Measurements from ENCODE around the gene FOXC2.

Gene FOXC2

DNA sequence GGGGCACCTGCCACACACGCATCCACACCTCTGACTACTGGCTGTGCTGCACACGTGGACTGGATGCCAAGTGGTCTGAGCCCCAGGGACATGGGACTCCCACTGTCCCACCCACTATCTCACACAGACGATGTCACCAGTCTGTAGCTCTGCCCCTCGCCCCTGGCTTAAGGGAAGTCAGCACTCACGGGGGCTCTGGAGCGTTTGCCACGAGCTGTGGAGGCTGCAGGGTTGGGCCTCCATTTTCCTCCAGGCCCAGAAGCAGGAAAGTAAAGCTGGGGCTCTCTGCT, 34.2 kb upstream of the FOXC2 start:
- no peak overlapping the region for H3K27ac ChIP-seq (ENCODE audit: low read depth, low read length)
- no peaks in the 10 kb centered on the region for H3K27me3 ChIP-seq (ENCODE audit: control insufficient read depth in 5 of 5, insufficient read depth in 4 of 5, low read length in 5 of 5)
- H3K4me1 ChIP-seq (ENCODE audit: control insufficient read depth in 5 of 5, insufficient read depth in 5 of 5, low read length in 5 of 5): peaks cover 3 to 19% (median 10%) of the 10 kb centered on the region in 5 donors
- no peak overlapping the region for H3K9ac ChIP-seq (ENCODE audit: low read length in 5 of 5)
- no peak overlapping the region for H3K4me3 ChIP-seq (ENCODE audit: low read depth in 1 of 5, low read length in 5 of 5)
- peaks cover 0 to 51% (median 41%) of the 10 kb centered on the region in 5 donors for H3K36me3 ChIP-seq (ENCODE audit: control insufficient read depth in 5 of 5, insufficient read depth in 5 of 5, low read length in 5 of 5)
- no peaks in the 10 kb centered on the region for H3K9me3 ChIP-seq (ENCODE audit: control insufficient read depth in 5 of 5, low read length in 5 of 5)

DNA sequence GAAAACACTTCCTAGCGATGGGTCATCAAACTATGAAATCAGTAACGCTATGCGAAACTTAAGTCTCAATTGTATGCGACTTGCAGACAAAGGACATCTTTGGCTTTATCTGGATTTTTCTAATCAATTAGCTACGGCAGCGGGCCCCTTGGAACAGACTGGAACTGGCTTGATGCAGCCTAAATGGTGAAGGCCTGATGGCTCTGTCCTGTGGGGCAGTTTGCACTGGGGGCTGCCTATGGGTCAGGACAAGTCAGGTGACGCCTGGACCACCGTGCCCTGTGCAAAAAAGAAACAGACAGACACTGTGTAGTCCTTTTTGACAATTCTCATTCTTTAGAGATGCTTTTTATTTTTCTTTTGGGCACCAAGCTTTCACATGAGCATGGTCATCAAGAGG, 33.6 kb upstream of the FOXC2 start:
- H3K27me3 ChIP-seq (ENCODE audit: control insufficient read depth in 5 of 5, insufficient read depth in 4 of 5, low read length in 5 of 5): no peaks in the 10 kb centered on the region
- peaks cover 0 to 57% (median 47%) of the 10 kb centered on the region in 5 donors for H3K36me3 ChIP-seq (ENCODE audit: control insufficient read depth in 5 of 5, insufficient read depth in 5 of 5, low read length in 5 of 5)
- H3K4me1 ChIP-seq (ENCODE audit: control insufficient read depth in 5 of 5, insufficient read depth in 5 of 5, low read length in 5 of 5): peaks cover 3 to 19% (median 10%) of the 10 kb centered on the region in 5 donors
- H3K4me3 ChIP-seq (ENCODE audit: low read depth in 1 of 5, low read length in 5 of 5): no peak overlapping the region
- no peaks in the 10 kb centered on the region for H3K9me3 ChIP-seq (ENCODE audit: control insufficient read depth in 5 of 5, low read length in 5 of 5)
- H3K27ac ChIP-seq (ENCODE audit: low read depth, low read length): no peak overlapping the region
- no peak overlapping the region for H3K9ac ChIP-seq (ENCODE audit: low read length in 5 of 5)

DNA sequence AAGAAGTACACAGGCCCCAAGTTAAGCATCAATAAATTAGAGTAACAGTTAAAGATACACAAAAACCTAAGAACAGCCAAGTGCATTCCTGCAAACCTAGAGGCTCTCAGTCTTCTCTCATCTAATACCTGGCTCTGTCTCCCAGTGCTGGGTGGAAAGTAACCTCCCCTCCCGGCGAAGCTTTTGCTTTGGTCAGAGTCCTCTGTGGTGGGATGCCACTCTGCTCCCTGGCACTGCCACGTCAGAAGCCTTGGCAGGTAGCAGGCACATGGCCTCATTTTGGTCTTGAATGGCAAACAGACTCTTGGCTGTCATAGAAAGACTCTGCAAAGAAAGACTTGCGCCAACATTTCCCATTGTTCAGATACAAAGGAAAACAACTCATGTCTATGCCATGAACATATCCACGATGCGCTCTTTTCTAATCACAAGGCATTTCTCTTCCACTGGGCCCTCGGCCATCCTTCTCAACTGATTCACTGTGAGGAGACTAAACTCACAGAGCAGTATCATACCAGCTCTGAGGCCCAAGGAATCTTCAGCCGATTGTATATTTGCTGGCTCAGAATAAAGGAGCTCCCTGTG, 32.8 kb upstream of the FOXC2 start:
- Histone ChIP-seq H3K4me3 (ENCODE audit: low read depth in 1 of 5, low read length in 5 of 5) (no peak overlapping the region), H3K27me3 (ENCODE audit: control insufficient read depth in 5 of 5, insufficient read depth in 4 of 5, low read length in 5 of 5) (no peaks in the 10 kb centered on the region), H3K9ac (ENCODE audit: low read length in 5 of 5) (no peak overlapping the region), H3K27ac (ENCODE audit: low read depth, low read length) (no peak overlapping the region), H3K4me1 (ENCODE audit: control insufficient read depth in 5 of 5, insufficient read depth in 5 of 5, low read length in 5 of 5) (peaks cover 3 to 17% (median 10%) of the 10 kb centered on the region in 5 donors), H3K36me3 (ENCODE audit: control insufficient read depth in 5 of 5, insufficient read depth in 5 of 5, low read length in 5 of 5) (peaks cover 0 to 65% (median 55%) of the 10 kb centered on the region in 5 donors), H3K9me3 (ENCODE audit: control insufficient read depth in 5 of 5, low read length in 5 of 5) (no peaks in the 10 kb centered on the region)

DNA sequence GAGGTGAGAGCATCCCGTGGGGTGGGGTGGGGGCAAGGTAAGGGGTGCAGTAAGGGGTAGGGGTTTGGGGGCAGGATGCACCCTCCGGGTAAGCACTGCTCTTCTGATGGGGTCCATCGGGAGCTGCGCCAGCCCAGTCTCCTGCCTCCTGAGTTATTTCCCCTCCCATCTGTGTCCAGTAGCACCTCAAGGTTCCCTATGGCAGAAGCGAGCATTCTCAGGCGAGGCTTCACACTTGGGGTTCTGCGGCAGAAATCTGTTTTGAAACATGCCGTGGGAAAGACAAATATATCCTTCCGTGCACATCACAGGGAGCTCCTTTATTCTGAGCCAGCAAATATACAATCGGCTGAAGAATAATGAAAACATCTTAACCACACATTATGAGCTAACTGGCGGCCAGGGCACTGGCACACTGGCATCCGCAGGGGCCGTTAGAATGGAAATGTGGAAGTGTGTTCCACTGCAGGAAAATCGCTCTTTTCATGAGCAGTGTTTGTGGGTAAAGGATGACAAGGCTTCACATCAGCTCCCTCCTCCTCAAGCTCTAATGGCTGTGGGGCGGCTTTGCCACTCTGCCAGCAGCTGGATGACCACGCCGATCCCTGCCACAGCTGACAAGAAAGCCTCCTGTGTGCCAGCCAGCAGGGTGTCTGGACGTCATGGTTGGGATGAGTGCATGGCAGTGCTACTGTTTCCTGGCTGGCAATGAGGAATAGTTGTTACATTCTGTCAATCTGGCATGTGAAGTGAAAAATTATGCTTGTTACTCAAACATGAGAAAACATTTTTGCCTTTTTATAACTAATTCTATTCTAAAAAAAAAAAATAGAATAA, 31.6 kb upstream of the FOXC2 start:
- Histone ChIP-seq H3K27me3 (ENCODE audit: control insufficient read depth in 5 of 5, insufficient read depth in 4 of 5, low read length in 5 of 5) (no peaks in the 10 kb centered on the region), H3K4me1 (ENCODE audit: control insufficient read depth in 5 of 5, insufficient read depth in 5 of 5, low read length in 5 of 5) (peaks cover 3 to 13% (median 10%) of the 10 kb centered on the region in 5 donors), H3K9me3 (ENCODE audit: control insufficient read depth in 5 of 5, low read length in 5 of 5) (no peaks in the 10 kb centered on the region), H3K4me3 (ENCODE audit: low read depth in 1 of 5, low read length in 5 of 5) (no peak overlapping the region), H3K9ac (ENCODE audit: low read length in 5 of 5) (no peak overlapping the region), H3K36me3 (ENCODE audit: control insufficient read depth in 5 of 5, insufficient read depth in 5 of 5, low read length in 5 of 5) (peaks cover 8 to 77% (median 65%) of the 10 kb centered on the region in 5 donors), H3K27ac (ENCODE audit: low read depth, low read length) (no peak overlapping the region)

GRCh38 chr16:86536621-86537020, 30.0 kb upstream of the FOXC2 start:
- Histone ChIP-seq H3K9ac (ENCODE audit: low read length in 5 of 5) (no peak overlapping the region), H3K27ac (ENCODE audit: low read depth, low read length) (no peak overlapping the region), H3K4me1 (ENCODE audit: control insufficient read depth in 5 of 5, insufficient read depth in 5 of 5, low read length in 5 of 5) (no peaks in the 10 kb centered on the region), H3K4me3 (ENCODE audit: low read depth in 1 of 5, low read length in 5 of 5) (no peak overlapping the region), H3K36me3 (ENCODE audit: control insufficient read depth in 5 of 5, insufficient read depth in 5 of 5, low read length in 5 of 5) (peaks cover 8 to 88% (median 77%) of the 10 kb centered on the region in 5 donors), H3K27me3 (ENCODE audit: control insufficient read depth in 5 of 5, insufficient read depth in 4 of 5, low read length in 5 of 5) (no peaks in the 10 kb centered on the region), H3K9me3 (ENCODE audit: control insufficient read depth in 5 of 5, low read length in 5 of 5) (no peaks in the 10 kb centered on the region)

- H3K36me3 ChIP-seq (ENCODE audit: control insufficient read depth in 5 of 5, insufficient read depth in 5 of 5, low read length in 5 of 5): peaks cover 8 to 88% (median 78%) of the 10 kb centered on the region in 5 donors
- H3K9me3 ChIP-seq (ENCODE audit: control insufficient read depth in 5 of 5, low read length in 5 of 5): no peaks in the 10 kb centered on the region
- H3K4me3 ChIP-seq (ENCODE audit: low read depth in 1 of 5, low read length in 5 of 5): no peak overlapping the region
- no peak overlapping the region for H3K9ac ChIP-seq (ENCODE audit: low read length in 5 of 5)
- no peaks in the 10 kb centered on the region for H3K27me3 ChIP-seq (ENCODE audit: control insufficient read depth in 5 of 5, insufficient read depth in 4 of 5, low read length in 5 of 5)
- H3K27ac ChIP-seq (ENCODE audit: low read depth, low read length): no peak overlapping the region
- H3K4me1 ChIP-seq (ENCODE audit: control insufficient read depth in 5 of 5, insufficient read depth in 5 of 5, low read length in 5 of 5): no peaks in the 10 kb centered on the region
Measured at GRCh38 chr16:86537486-86537885, 29.1 kb upstream of the FOXC2 start.

DNA sequence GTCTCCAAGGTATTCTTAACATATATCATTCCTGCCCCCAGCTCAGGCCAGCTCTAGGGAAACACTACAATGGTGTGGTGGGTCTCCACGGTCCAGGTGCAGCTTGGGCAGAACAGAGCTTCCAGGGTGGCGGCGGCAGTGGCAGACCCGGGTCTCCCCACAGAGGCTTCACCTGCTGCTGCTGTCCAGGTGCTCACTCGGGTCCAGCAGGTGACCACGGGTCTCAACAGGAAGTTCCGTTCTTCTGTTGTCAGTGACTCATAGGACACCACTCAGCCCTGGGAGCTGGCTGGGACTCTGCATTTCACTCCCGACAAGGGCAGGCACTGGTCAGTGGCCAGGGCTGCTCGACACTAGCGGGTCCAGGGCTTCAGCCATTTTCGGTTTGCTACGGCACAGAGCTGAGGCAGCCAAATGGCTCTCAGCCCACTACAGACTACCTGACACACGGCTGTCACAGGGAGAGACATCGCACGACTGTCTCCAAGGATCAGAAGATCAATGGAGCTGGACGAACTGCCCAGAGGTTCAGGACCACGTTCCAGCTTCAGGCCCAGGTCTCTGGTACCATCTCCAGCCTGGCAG, 28.3 kb upstream of the FOXC2 start:
- Histone ChIP-seq H3K9me3 (ENCODE audit: control insufficient read depth in 5 of 5, low read length in 5 of 5) (no peaks in the 10 kb centered on the region), H3K4me3 (ENCODE audit: low read depth in 1 of 5, low read length in 5 of 5) (no peak overlapping the region), H3K27ac (ENCODE audit: low read depth, low read length) (no peak overlapping the region), H3K36me3 (ENCODE audit: control insufficient read depth in 5 of 5, insufficient read depth in 5 of 5, low read length in 5 of 5) (peaks cover 8 to 91% (median 83%) of the 10 kb centered on the region in 5 donors), H3K4me1 (ENCODE audit: control insufficient read depth in 5 of 5, insufficient read depth in 5 of 5, low read length in 5 of 5) (no peaks in the 10 kb centered on the region), H3K27me3 (ENCODE audit: control insufficient read depth in 5 of 5, insufficient read depth in 4 of 5, low read length in 5 of 5) (no peaks in the 10 kb centered on the region), H3K9ac (ENCODE audit: low read length in 5 of 5) (no peak overlapping the region)

GRCh38 chr16:86540894-86541293, 25.7 kb upstream of the FOXC2 start:
- no peaks in the 10 kb centered on the region for H3K9me3 ChIP-seq (ENCODE audit: control insufficient read depth in 5 of 5, low read length in 5 of 5)
- H3K36me3 ChIP-seq (ENCODE audit: control insufficient read depth in 5 of 5, insufficient read depth in 5 of 5, low read length in 5 of 5): peaks cover 11 to 96% (median 79%) of the 10 kb centered on the region in 5 donors
- H3K9ac ChIP-seq (ENCODE audit: low read length in 5 of 5): no peak overlapping the region
- H3K4me1 ChIP-seq (ENCODE audit: control insufficient read depth in 5 of 5, insufficient read depth in 5 of 5, low read length in 5 of 5): peaks cover 0 to 6% (median 3%) of the 10 kb centered on the region in 5 donors
- no peak overlapping the region for H3K4me3 ChIP-seq (ENCODE audit: low read depth in 1 of 5, low read length in 5 of 5)
- H3K27me3 ChIP-seq (ENCODE audit: control insufficient read depth in 5 of 5, insufficient read depth in 4 of 5, low read length in 5 of 5): no peaks in the 10 kb centered on the region
- H3K27ac ChIP-seq (ENCODE audit: low read depth, low read length): no peak overlapping the region

DNA sequence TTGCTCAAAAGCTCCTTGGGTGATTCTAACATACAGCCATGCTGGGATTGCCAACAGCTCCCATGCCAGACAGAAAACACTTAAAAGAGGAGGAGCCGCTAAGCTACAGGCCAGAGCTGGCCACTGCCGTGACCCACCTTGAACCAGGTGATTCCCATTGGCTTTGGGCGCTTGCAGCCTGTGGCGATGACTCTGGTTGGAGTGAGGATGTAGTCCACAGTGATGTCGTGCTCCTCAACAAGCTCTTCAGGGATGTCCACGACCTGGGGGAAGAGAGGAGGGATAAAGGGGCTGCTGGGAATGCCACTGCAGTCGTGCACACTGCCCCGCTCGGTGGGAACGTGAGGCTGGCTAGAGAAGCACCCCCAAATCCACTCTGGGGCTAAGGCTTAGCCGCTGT, 25.1 kb upstream of the FOXC2 start:
- H3K9me3 ChIP-seq (ENCODE audit: control insufficient read depth in 5 of 5, low read length in 5 of 5): no peaks in the 10 kb centered on the region
- no peak overlapping the region for H3K4me3 ChIP-seq (ENCODE audit: low read depth in 1 of 5, low read length in 5 of 5)
- peaks cover 11 to 96% (median 81%) of the 10 kb centered on the region in 5 donors for H3K36me3 ChIP-seq (ENCODE audit: control insufficient read depth in 5 of 5, insufficient read depth in 5 of 5, low read length in 5 of 5)
- no peaks in the 10 kb centered on the region for H3K27me3 ChIP-seq (ENCODE audit: control insufficient read depth in 5 of 5, insufficient read depth in 4 of 5, low read length in 5 of 5)
- H3K9ac ChIP-seq (ENCODE audit: low read length in 5 of 5): no peak overlapping the region
- H3K4me1 ChIP-seq (ENCODE audit: control insufficient read depth in 5 of 5, insufficient read depth in 5 of 5, low read length in 5 of 5): peaks cover 0 to 12% (median 3%) of the 10 kb centered on the region in 5 donors
- no peak overlapping the region for H3K27ac ChIP-seq (ENCODE audit: low read depth, low read length)

Measured in subcutaneous abdominal adipose tissue (tissue), 5 donors.